Measurements from ENCODE around the gene SUMF2.

SUMF2 gene

GRCh38 chr7:56125831-56126230 lies 61.7 kb downstream of the SUMF2 start:
- Histone ChIP-seq H3K4me1 (ENCODE audit: control insufficient read depth in 5 of 5, insufficient read depth in 5 of 5, low read length in 5 of 5) (no peaks in the 10 kb centered on the region), H3K27ac (ENCODE audit: low read depth, low read length) (no peak overlapping the region)

GRCh38 chr7:56127241-56127975 lies 63.3 kb downstream of the SUMF2 start:
- Histone ChIP-seq H3K27ac (ENCODE audit: low read depth, low read length) (no peak overlapping the region), H3K4me1 (ENCODE audit: control insufficient read depth in 5 of 5, insufficient read depth in 5 of 5, low read length in 5 of 5) (no peaks in the 10 kb centered on the region), H3K36me3 (ENCODE audit: control insufficient read depth in 5 of 5, insufficient read depth in 5 of 5, low read length in 5 of 5) (no peaks in the 10 kb centered on the region), H3K4me3 (ENCODE audit: low read depth in 1 of 5, low read length in 5 of 5) (no peak overlapping the region), H3K9me3 (ENCODE audit: control insufficient read depth in 5 of 5, low read length in 5 of 5) (no peaks in the 10 kb centered on the region), H3K27me3 (ENCODE audit: control insufficient read depth in 5 of 5, insufficient read depth in 4 of 5, low read length in 5 of 5) (no peaks in the 10 kb centered on the region), H3K9ac (ENCODE audit: low read length in 5 of 5) (no peak overlapping the region)

More at GRCh38 chr7:56125831-56126230, 61.7 kb downstream of the SUMF2 start:
- Histone ChIP-seq H3K27me3 (ENCODE audit: control insufficient read depth in 5 of 5, insufficient read depth in 4 of 5, low read length in 5 of 5) (no peaks in the 10 kb centered on the region), H3K9ac (ENCODE audit: low read length in 5 of 5) (no peak overlapping the region), H3K4me3 (ENCODE audit: low read depth in 1 of 5, low read length in 5 of 5) (no peak overlapping the region), H3K9me3 (ENCODE audit: control insufficient read depth in 5 of 5, low read length in 5 of 5) (no peaks in the 10 kb centered on the region), H3K36me3 (ENCODE audit: control insufficient read depth in 5 of 5, insufficient read depth in 5 of 5, low read length in 5 of 5) (no peaks in the 10 kb centered on the region)
